GM03348 (cell line): Measurements from ENCODE around the gene RTL5.
"Not testable (repeated sequence)": the region's sequence is repeated elsewhere in the genome, so short reads cannot be mapped to it uniquely, and the experiment has no call there.

Source experiments
- DNase-seq: peaks from one replicate; pipeline ENCODE4 v3.0.0; 2012; ENCODE audit warnings: low spot score

Gene RTL5

GRCh38 chrX:72131317-72132294, at the start of gene RTL5:
TSS of gene RTL5 (minus strand) at chrX:72131915.
- DNase-seq = peak; percentile 92

GRCh38 chrX:72180539-72180938, 48.8 kb upstream of the RTL5 start:
- DNase-seq = no peak

- DNase-seq = no peak
Measured at GRCh38 chrX:72176981-72177380, 45.3 kb upstream of the RTL5 start.

GRCh38 chrX:72176289-72176688, 44.6 kb upstream of the RTL5 start:
- not testable (repeated sequence) for DNase-seq

- DNase-seq = no peak
Measured at GRCh38 chrX:72169008-72169728, 37.5 kb upstream of the RTL5 start.

GRCh38 chrX:72165551-72165950, 33.8 kb upstream of the RTL5 start:
- no peak for DNase-seq

GRCh38 chrX:72159769-72160168, 28.1 kb upstream of the RTL5 start:
- DNase-seq = no peak

GRCh38 chrX:72158773-72159172, 27.1 kb upstream of the RTL5 start:
- DNase-seq = no peak

- no peak for DNase-seq
Measured at GRCh38 chrX:72146527-72146926, 14.8 kb upstream of the RTL5 start.

- no peak for DNase-seq
Measured at GRCh38 chrX:72145181-72145580, 13.5 kb upstream of the RTL5 start.

- no peak for DNase-seq
Measured at GRCh38 chrX:72143609-72143907, 11.8 kb upstream of the RTL5 start.

- no peak for DNase-seq
Measured at GRCh38 chrX:72142794-72143608, 11.3 kb upstream of the RTL5 start.

GRCh38 chrX:72142094-72142793, 10.5 kb upstream of the RTL5 start:
- DNase-seq = no peak

- DNase-seq = no peak
Measured at GRCh38 chrX:72141372-72142004, 9.8 kb upstream of the RTL5 start.

- no peak for DNase-seq
Measured at GRCh38 chrX:72139538-72139937, 7.8 kb upstream of the RTL5 start.

- no peak for DNase-seq
Measured at GRCh38 chrX:72137846-72138495, 6.3 kb upstream of the RTL5 start.

- no peak for DNase-seq
Measured at GRCh38 chrX:72133851-72134546, 2.3 kb upstream of the RTL5 start.

- DNase-seq = no peak
Measured at GRCh38 chrX:72132456-72132855, 741 bp upstream of the RTL5 start.

- no peak for DNase-seq
Measured at GRCh38 chrX:72130762-72131250, 909 bp downstream of the RTL5 start.

GRCh38 chrX:72130156-72130761, 1.5 kb downstream of the RTL5 start:
- no peak for DNase-seq
